Astrocyte of the cerebellum (primary cell): ENCODE data around the gene HDAC4.

ENCODE experiments used
- DNase-seq: peaks from one replicate; pipeline ENCODE4 v3.0.0-alpha.2; 2011; ENCODE audit warnings: low read depth
- H3K4me3 ChIP-seq: 2 replicates; pipeline ENCODE4 v1.5.1; 2011; ENCODE audit warnings: mild to moderate bottlenecking, low read depth, low read length, moderate library complexity
- in situ Hi-C: cut with HindIII; loops from 2 replicates; pipeline ENCODE4 v1.10.0; 2017; ENCODE audit warnings: low sequenced_read_pairs
- TF ChIP-seq, protein P1 (sequence below): IDR thresholded peaks from 2 replicates; pipeline ENCODE4 v1.5.1; 2012; ENCODE audit warnings: low read length, low read depth, moderate library complexity, mild to moderate bottlenecking; ENCODE audit errors: missing control alignments

The HDAC4 gene

DNA sequence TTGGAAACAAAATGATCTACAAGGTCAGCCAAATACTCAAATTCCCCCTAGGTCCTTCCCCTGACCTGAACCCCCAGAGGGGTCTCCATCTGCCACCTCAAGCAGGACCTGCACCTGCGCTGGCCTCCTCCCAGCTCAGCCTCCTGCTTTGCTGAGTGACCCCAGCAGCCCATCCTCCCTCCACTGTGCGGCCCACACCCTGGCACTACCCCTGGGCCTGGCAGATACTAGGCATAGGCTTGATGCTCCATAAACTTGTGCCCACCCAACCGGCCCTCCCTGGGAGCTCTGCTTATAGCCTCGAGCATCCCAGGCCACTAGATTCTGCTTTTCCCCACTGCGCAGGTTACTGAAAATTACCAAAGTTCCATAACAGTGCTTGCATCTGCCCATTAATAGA, 156.2 kb downstream of the HDAC4 start:
- TF ChIP-seq, protein P1, sequence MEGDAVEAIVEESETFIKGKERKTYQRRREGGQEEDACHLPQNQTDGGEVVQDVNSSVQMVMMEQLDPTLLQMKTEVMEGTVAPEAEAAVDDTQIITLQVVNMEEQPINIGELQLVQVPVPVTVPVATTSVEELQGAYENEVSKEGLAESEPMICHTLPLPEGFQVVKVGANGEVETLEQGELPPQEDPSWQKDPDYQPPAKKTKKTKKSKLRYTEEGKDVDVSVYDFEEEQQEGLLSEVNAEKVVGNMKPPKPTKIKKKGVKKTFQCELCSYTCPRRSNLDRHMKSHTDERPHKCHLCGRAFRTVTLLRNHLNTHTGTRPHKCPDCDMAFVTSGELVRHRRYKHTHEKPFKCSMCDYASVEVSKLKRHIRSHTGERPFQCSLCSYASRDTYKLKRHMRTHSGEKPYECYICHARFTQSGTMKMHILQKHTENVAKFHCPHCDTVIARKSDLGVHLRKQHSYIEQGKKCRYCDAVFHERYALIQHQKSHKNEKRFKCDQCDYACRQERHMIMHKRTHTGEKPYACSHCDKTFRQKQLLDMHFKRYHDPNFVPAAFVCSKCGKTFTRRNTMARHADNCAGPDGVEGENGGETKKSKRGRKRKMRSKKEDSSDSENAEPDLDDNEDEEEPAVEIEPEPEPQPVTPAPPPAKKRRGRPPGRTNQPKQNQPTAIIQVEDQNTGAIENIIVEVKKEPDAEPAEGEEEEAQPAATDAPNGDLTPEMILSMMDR = no peak
- DNase-seq = no peak
- in situ Hi-C loops = no loop called here
- no peak overlapping the region for H3K4me3 ChIP-seq

DNA sequence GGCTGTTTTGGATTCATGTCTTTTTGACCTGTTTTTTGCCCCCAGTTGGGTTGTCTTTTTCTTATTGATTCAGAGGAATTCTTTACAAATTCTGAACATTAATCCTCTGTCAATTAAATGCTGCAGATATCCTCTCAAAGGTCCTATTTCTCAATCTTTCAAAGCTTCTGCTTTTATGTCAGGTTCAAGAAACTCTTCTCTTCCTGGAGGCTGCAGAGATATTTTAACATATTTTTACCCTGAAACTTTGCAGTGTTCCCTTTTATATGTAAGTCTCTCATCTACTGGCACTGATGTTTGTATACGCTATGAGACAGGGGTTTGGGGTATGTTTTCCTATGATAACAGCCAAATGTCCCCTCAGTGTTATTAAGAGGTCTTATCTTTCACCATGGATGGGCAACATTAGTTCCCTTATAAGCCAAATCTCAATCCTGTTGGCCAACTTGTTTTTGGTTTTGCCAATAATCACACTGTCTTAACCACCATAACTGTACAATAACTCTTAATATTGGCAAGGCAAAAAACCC, 159.3 kb downstream of the HDAC4 start:
- no peak for DNase-seq
- in situ Hi-C loops = no loop called here
- TF ChIP-seq, protein P1 = no peak
- no peak overlapping the region for H3K4me3 ChIP-seq

DNA sequence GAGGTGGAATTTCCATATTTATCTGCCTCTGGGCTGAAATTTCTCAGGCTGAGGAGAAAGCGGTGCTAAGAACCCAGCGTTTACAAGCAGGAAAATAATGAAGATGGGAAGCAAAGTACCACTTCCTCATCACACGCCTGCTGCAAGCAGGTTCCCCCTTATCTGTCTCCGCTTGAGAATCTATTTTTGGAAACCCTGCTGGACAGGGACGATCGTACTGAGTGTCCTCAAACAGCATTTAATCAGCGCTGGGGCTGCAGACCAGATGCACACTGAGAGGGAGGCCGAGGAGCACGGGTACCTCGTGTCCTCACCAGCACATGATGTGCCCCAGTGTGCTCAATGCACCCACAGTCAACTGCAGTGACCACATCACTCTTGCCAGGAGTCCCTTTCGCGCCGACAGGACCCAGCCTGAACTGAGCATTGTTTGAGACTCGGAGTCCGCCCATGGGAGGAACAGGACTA, 160.4 kb downstream of the HDAC4 start:
- TF ChIP-seq, protein P1 = no peak
- H3K4me3 ChIP-seq = no peak overlapping the region
- no peak for DNase-seq
- in situ Hi-C loops = no loop called here

DNA sequence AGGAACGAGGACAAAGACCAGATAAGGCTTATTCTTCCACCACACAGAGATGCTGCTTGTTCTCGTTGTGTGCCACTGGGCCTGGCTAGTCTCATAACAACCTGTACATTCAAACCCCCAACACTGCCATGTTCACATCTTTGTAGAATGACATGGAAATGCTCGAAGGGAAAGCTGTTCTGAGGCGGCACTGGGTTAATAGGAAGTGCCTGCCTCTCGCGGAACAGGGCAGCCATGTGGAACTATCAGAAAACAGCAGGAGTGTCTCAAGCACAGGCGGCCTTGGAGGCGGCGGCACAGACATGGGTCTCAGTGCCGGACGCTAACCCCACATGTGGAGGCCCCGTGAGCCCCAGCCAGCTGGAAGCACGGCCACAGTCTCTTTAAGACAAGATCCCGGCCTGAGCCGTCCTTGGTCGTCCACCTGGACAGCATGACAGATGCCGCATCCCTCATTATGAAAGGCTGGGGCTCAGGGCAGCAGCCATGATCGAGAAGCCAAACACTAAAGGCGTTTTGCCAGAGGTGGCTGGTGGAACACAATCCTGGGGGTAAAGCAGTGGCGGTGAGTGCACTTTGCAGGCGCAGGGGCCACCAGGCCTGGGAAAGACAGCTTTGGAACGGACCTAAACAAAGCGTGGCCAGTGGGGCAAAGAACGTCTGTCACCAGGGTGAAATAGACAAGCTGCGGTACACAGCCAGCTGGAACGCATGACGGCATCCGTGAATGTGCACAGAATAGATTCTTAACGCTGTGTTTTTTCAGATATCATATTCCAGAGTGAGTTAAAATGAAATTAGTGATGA, 161.0 kb downstream of the HDAC4 start:
- TF ChIP-seq, protein P1 = no peak
- in situ Hi-C loops = no loop called here
- H3K4me3 ChIP-seq = no peak overlapping the region
- no peak for DNase-seq

DNA sequence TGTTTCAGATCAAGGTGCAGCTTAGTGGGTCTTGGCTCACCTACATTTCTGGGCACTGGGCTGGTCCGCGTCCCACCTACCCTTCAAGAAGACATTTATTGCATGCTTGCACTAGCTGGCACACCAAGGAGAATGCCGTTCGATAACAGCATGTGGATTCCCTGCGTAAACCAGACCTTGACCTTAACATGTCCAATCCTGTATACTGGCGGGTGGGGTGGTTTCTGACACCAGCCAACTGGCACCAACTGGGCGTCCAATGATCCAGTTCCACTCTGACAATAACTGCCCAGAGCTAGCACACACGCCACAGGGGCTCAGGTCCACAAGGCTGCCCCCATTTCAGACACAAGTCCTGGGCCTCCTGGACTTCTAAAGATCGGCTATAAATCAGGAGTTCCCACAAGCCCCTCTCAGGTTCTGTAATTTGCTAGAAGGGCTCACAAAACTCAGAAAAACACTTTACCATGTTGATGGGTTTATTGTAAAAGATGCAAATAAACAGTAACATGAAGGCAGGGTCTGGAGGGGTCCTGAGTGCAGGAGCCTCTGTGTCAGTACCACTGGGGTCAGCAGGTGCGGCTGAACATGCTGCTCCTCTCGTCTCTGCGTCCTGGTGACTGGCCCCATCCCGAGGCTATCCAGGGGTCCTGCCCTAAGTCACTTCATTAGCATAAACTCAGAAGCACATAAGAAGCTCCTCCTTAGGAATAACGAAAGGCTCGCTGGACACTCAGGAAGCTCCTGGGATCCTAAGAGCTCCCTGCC, 161.8 kb downstream of the HDAC4 start:
- TF ChIP-seq, protein P1 = no peak
- DNase-seq = no peak
- in situ Hi-C loops = no loop called here
- no peak overlapping the region for H3K4me3 ChIP-seq

DNA sequence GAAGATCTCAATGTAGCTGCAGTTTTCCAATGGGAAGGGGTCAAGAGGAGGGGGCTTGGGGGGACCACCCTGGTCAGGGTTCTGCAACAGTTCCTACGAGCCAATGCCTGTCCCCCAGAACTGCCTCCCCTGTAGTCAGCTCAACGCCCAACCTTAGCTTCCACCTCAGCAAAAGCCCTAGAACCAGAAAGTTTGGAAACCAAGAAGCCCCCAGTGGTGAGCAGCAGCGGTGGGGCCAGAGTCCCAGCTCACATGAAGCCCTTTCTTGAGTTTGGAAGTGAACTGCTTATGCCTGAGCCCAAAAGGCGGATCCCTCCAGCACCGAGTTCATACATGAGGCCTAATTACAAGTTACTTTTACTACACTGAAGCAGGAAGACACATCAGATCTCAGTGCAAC, 162.4 kb downstream of the HDAC4 start:
- no peak for DNase-seq
- no peak overlapping the region for H3K4me3 ChIP-seq
- in situ Hi-C loops = no loop called here
- TF ChIP-seq, protein P1 = no peak
